ENCODE data around the gene ORAI1.
A peak's percentile ranks its signal among the peaks of the same experiment; 100 is the strongest.
"Not testable (repeated sequence)": the region's sequence is repeated elsewhere in the genome, so short reads cannot be mapped to it uniquely, and the experiment has no call there.

Gene ORAI1

DNA sequence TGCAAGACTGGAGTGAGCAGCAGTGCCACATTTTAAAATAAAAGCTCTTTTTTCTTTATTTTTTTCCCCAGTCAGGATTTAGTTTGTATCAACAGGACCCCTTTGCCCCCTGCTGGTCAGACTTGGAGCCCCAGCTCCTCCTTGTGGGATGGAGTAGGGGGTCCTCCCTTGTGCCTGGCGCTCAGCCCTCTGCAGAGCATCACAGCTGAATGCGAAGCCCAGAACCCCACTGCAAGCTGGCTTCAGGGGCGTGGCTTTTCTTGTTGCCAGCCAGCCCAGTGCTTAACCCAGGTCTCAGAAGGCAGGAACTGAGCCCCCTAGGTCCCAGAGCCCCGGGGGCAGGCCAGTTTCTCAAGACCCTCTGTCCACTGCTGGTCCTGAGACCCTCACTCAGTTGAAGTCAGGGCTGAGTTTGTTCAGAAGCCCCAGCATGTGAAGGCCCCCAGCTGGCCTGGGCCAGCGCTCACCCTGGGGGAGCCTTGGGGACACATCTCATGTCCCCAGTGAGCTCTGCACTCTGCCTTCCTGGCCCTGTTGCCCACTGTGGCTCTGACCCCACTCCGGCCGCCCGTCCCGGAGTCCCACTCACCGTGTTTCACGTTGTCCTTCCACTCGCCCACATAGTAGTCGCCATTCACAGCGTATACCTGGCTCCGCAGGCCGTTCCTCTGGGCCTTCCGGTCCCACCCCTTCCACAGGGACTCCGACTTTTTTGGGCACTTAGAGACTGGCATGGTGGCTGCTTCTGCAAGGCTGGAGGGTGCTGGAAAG, 42.6 kb downstream of the ORAI1 start:
- DNase-seq (ENCODE audit: low read depth): no peak
- peak; percentile 61 for TF ChIP-seq CTCF (IDR thresholded peaks at IDR 0.05; ENCODE audit: low read depth, low read length, missing control alignments)
- H3K4me3 ChIP-seq (ENCODE audit: low read depth, low read length): no peak overlapping the region

DNA sequence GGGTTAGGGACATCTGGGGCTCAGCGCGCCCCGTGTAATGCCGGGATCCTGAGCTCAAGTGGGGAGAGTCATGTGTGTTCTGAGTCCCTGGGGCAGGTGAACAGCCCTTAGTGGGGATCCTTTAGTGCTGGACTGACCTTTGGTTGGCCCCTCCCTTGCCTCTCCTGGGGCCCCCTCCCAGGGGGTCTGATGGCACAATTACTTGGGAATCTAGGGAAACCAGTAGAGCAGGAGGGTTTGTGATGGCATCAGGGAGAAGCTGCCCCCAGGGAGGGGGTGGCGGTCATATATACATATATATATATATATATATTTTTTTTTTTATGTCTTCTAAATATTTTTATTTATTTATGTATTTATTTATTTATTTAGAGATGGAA, 43.2 kb downstream of the ORAI1 start, which contains the start of gene MORN3:
MORN3 (minus strand) TSS at position 134 of the 380 bp plus-strand sequence. CDS start 171 bp downstream, outside the sequence.
- TF ChIP-seq CTCF (IDR thresholded peaks at IDR 0.05; ENCODE audit: low read depth, low read length, missing control alignments): no peak
- no peak within 1 kb of the TSS for H3K4me3 ChIP-seq (ENCODE audit: low read depth, low read length)
- no peak for DNase-seq (ENCODE audit: low read depth)

GRCh38 chr12:121673013-121673511, 46.7 kb downstream of the ORAI1 start:
- peak overlapping the region; percentile 34 for H3K4me3 ChIP-seq (ENCODE audit: low read depth, low read length)
- TF ChIP-seq CTCF (IDR thresholded peaks at IDR 0.05; ENCODE audit: low read depth, low read length, missing control alignments): no peak
- no peak for DNase-seq (ENCODE audit: low read depth)

DNA sequence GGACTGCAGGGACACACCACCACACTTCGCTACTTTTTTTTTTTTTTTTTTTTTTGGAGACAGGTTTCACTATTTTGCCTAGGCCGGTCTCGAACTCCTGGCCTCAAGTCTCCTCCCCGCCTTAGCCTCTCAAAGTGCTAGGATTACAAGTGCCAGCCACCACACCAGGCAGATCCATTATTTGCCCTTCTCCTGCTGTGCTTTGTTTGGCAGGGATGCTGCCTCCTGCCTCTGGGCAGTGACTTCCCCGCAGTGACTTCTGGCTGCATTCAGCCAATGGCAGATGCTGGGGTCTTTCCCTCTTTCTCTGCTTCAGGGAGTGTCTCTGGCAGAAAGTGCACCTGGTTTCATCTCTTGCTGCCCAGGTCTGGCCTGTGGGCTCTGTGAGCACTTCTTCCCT, 49.9 kb downstream of the ORAI1 start:
- DNase-seq (ENCODE audit: low read depth): no peak
- TF ChIP-seq CTCF (IDR thresholded peaks at IDR 0.05; ENCODE audit: low read depth, low read length, missing control alignments): no peak

DNA sequence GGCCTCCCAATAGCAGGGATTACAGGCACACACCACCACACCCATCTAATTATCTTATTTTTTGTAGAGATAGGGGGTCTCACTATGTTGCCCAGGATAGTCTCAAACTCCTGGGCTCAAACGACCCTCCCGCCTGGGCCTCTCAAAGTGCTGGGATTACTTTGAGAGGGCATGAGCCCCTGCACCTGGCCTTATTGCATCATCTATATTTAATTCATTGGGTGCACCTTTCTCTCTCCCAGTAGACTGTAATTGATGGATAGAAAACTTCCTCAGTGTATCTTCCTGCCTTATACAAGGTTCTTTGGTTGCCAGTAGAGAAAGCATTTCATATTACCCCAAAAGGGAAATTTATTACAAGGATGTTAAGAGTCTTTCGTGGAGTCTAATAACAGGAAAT, 52.0 kb downstream of the ORAI1 start:
- TF ChIP-seq CTCF (IDR thresholded peaks at IDR 0.05; ENCODE audit: low read depth, low read length, missing control alignments): no peak
- DNase-seq (ENCODE audit: low read depth): no peak
- no peak overlapping the region for H3K4me3 ChIP-seq (ENCODE audit: low read depth, low read length)

More for the DNA sequence above, 49.9 kb downstream of the ORAI1 start:
- no peak overlapping the region for H3K4me3 ChIP-seq (ENCODE audit: low read depth, low read length)

GRCh38 chr12:121678716-121679300, 52.5 kb downstream of the ORAI1 start:
- DNase-seq (ENCODE audit: low read depth): no peak
- H3K4me3 ChIP-seq (ENCODE audit: low read depth, low read length): no peak overlapping the region

GRCh38 chr12:121679661-121680197, 53.4 kb downstream of the ORAI1 start:
- not testable (repeated sequence) for DNase-seq (ENCODE audit: low read depth)

More at GRCh38 chr12:121678716-121679300, 52.5 kb downstream of the ORAI1 start:
- TF ChIP-seq CTCF (IDR thresholded peaks at IDR 0.05; ENCODE audit: low read depth, low read length, missing control alignments): no peak

More at GRCh38 chr12:121679661-121680197, 53.4 kb downstream of the ORAI1 start:
- H3K4me3 ChIP-seq (ENCODE audit: low read depth, low read length): not testable (repeated sequence)
